ENCODE results near the gene ACP7. TPM values are rescaled to one million over a fixed set of nuclear protein-coding genes. Genes with fewer than 3 reads are reported as not detected.
A peak's percentile ranks its signal among the peaks of the same experiment; 100 is the strongest.

The ACP7 gene
- total RNA-seq, 4 donors from 2014 or later: not detected

- TF ChIP-seq CTCF (IDR thresholded peaks at IDR 0.05): no peak
- DNase-seq (ENCODE audit: low spot score): no peak
- no peak for ATAC-seq (ENCODE audit: low FRiP score)
These were observed 48.3 kb downstream of the ACP7 start for GRCh38 chr19:39132344-39132969.

GRCh38 chr19:39133431-39134270 is 49.5 kb downstream of the ACP7 start:
- TF ChIP-seq CTCF (IDR thresholded peaks at IDR 0.05): no peak
- no peak for DNase-seq (ENCODE audit: low spot score)
- peak; percentile 69 for ATAC-seq (ENCODE audit: low FRiP score)

- DNase-seq (ENCODE audit: low spot score): no peak
- TF ChIP-seq CTCF (IDR thresholded peaks at IDR 0.05): no peak
- ATAC-seq (ENCODE audit: low FRiP score): no peak
These were observed 51.5 kb downstream of the ACP7 start for GRCh38 chr19:39135701-39136100.

GRCh38 chr19:39136225-39136940 is 52.2 kb downstream of the ACP7 start:
- ATAC-seq (ENCODE audit: low FRiP score) (no peak), DNase-seq (ENCODE audit: low spot score) (no peak)
- no peak for TF ChIP-seq CTCF (IDR thresholded peaks at IDR 0.05)

- DNase-seq (ENCODE audit: low spot score): no peak
- ATAC-seq (ENCODE audit: low FRiP score): no peak
- no peak for TF ChIP-seq CTCF (IDR thresholded peaks at IDR 0.05)
These were observed 53.0 kb downstream of the ACP7 start for GRCh38 chr19:39137131-39137530.

GRCh38 chr19:39138221-39139211 is 54.3 kb downstream of the ACP7 start:
- TF ChIP-seq CTCF (IDR thresholded peaks at IDR 0.05): no peak
- ATAC-seq (ENCODE audit: low FRiP score) (no peak), DNase-seq (ENCODE audit: low spot score) (no peak)
